Vagina (tissue), 2 donors: ENCODE data around the gene ANO1.

ENCODE experiments used
- POLR2A ChIP-seq, 2 donors: fragments of 450-650 bp; IDR thresholded peaks; one replicate each; pipeline ENCODE4 v1.6.1; 2017; ENCODE audit warnings: antibody characterized with exemption in 2 of 2, mild to moderate bottlenecking in 2 of 2, moderate library complexity in 2 of 2
- TF ChIP-seq, protein P1 (sequence below), 3 experiments: fragments of 450-650 bp in 2 of 3; fragments of 200-600 bp in 1 of 3; sonication (generic) in 1 of 3; IDR thresholded peaks; one replicate each; pipeline ENCODE4 v1.5.1; 2017 to 2019; ENCODE audit warnings: antibody characterized with exemption in 3 of 3, mild to moderate bottlenecking in 2 of 3, moderate library complexity in 2 of 3

DNA sequence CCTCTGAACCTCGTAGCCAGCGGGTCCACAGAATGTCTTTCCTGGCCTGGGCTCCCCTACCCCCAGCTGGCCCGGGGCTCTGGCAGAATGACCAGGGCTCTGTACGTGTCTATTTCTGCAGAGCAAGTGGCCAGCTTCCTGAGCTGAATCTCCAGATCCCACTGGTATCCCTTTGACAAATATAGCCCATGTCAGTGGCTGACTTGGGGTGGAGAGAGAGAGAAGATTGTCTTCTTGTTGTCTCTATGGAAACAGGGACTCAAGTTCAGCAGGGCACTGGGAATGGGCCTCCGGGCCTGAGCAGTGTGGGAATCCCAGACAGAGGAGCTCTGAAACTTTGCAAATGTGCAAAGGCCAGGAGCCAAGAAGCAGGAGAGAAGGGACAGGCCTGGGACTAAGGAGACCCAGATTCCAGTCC lies 33.9 kb downstream of the ANO1 start:
- TF ChIP-seq, protein P1, sequence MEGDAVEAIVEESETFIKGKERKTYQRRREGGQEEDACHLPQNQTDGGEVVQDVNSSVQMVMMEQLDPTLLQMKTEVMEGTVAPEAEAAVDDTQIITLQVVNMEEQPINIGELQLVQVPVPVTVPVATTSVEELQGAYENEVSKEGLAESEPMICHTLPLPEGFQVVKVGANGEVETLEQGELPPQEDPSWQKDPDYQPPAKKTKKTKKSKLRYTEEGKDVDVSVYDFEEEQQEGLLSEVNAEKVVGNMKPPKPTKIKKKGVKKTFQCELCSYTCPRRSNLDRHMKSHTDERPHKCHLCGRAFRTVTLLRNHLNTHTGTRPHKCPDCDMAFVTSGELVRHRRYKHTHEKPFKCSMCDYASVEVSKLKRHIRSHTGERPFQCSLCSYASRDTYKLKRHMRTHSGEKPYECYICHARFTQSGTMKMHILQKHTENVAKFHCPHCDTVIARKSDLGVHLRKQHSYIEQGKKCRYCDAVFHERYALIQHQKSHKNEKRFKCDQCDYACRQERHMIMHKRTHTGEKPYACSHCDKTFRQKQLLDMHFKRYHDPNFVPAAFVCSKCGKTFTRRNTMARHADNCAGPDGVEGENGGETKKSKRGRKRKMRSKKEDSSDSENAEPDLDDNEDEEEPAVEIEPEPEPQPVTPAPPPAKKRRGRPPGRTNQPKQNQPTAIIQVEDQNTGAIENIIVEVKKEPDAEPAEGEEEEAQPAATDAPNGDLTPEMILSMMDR (IDR thresholded peaks at IDR 0.05) = no peak
- no peak for TF ChIP-seq POLR2A (IDR thresholded peaks at IDR 0.05)
